Neural crest cell (in vitro differentiated cells): ENCODE measurements around the gene NSD2. TPM values are rescaled to one million over a fixed set of nuclear protein-coding genes. Genes with fewer than 3 reads are reported as not detected.
A peak's percentile ranks its signal among the peaks of the same experiment; 100 is the strongest.
"Not testable (repeated sequence)": the region's sequence is repeated elsewhere in the genome, so short reads cannot be mapped to it uniquely, and the experiment has no call there.

Source experiments
- DNase-seq: peaks from one replicate; pipeline ENCODE4 v3.0.0; 2021; ENCODE audit warnings: low read depth, mixed read lengths, low spot score
- H3K27ac Mint-ChIP-seq: one replicate; pipeline ENCODE4 v1.8.0; 2021; ENCODE audit warnings: mild to moderate bottlenecking, mixed read lengths; ENCODE audit not compliant: unreplicated experiment
- H3K27me3 Mint-ChIP-seq: 2 replicates; pipeline ENCODE4 v1.8.0; 2021; ENCODE audit warnings: low read depth, mild to moderate bottlenecking, mixed read lengths
- H3K36me3 Mint-ChIP-seq: 2 replicates; pipeline ENCODE4 v1.8.0; 2021; ENCODE audit warnings: low read depth, mild to moderate bottlenecking, mixed read lengths
- H3K4me1 Mint-ChIP-seq: 2 replicates; pipeline ENCODE4 v1.8.0; 2021; ENCODE audit warnings: mixed read lengths
- H3K4me3 Mint-ChIP-seq: one replicate; pipeline ENCODE4 v1.8.0; 2021; ENCODE audit warnings: mild to moderate bottlenecking, mixed read lengths
- H3K9me3 Mint-ChIP-seq: 2 replicates; pipeline ENCODE4 v1.8.0; 2021; ENCODE audit warnings: mixed read lengths
- total RNA-seq: library from RNA; stranded (reverse); gene quantifications from 2 replicates; pipeline ENCODE4 v1.2.1, GENCODE V29; 2021
- TF ChIP-seq, protein P1 (sequence below): fragments of 200-600 bp; sonication (generic); conservative IDR thresholded peaks from 2 replicates; pipeline ENCODE4 v1.5.0; 2021; ENCODE audit warnings: antibody characterized with exemption, mild to moderate bottlenecking

The NSD2 gene
- total RNA-seq, 1 donor from 2014 or later = 274 TPM

DNA sequence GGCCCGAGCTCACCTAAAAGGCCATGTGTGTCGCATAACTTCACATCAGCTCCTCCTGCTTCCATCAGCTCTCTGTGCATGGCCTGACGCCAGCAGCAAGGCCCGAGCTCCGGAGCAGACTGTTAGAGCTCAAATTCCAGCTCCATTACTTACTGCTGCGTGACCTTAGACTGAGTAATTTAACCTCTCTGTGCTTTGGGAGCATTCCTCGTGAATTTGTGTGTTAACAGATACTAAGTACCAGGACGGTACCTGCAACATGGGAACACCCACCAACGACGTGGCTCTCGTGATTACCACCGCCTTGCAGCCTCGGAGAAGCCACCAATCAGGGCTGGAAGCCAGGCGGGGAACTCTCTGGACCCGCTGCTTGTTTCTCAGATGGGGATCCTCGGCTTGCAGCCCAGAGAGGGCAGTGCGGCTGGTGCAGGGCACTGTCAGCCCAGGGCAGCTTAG is 28.2 kb upstream of the NSD2 start:
- no peaks in the 10 kb centered on the region for H3K27me3 Mint-ChIP-seq
- TF ChIP-seq, protein P1, sequence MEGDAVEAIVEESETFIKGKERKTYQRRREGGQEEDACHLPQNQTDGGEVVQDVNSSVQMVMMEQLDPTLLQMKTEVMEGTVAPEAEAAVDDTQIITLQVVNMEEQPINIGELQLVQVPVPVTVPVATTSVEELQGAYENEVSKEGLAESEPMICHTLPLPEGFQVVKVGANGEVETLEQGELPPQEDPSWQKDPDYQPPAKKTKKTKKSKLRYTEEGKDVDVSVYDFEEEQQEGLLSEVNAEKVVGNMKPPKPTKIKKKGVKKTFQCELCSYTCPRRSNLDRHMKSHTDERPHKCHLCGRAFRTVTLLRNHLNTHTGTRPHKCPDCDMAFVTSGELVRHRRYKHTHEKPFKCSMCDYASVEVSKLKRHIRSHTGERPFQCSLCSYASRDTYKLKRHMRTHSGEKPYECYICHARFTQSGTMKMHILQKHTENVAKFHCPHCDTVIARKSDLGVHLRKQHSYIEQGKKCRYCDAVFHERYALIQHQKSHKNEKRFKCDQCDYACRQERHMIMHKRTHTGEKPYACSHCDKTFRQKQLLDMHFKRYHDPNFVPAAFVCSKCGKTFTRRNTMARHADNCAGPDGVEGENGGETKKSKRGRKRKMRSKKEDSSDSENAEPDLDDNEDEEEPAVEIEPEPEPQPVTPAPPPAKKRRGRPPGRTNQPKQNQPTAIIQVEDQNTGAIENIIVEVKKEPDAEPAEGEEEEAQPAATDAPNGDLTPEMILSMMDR = no peak
- H3K36me3 Mint-ChIP-seq = peaks cover 10% of the 10 kb centered on the region
- H3K4me1 Mint-ChIP-seq = no peaks in the 10 kb centered on the region
- H3K4me3 Mint-ChIP-seq = no peak overlapping the region
- H3K27ac Mint-ChIP-seq = peak overlapping the region; percentile 60
- DNase-seq = no peak
- no peaks in the 10 kb centered on the region for H3K9me3 Mint-ChIP-seq

DNA sequence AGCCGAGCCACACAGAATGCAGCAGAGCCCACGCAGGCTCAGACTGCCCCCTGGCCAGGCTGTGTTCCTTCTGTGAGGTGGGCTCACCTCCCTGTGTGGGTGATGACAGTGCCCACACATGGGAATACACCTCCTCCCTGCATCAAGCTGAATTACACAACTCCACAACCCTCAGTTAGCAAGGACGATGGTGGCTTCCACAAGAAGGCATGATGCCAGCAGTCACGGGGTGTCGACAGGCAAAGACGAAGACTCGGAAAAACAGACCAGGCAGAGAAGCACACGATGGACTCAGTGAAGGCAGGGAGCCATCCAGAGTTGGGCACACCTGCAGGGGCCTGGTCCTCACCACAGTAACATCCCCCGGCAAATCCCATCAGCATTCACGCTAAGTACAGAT is 27.3 kb upstream of the NSD2 start:
- no peak for DNase-seq
- peaks cover 3% of the 10 kb centered on the region for H3K4me1 Mint-ChIP-seq
- TF ChIP-seq, protein P1 = no peak
- H3K27ac Mint-ChIP-seq = peak overlapping the region; percentile 35
- H3K27me3 Mint-ChIP-seq = no peaks in the 10 kb centered on the region
- H3K9me3 Mint-ChIP-seq = no peaks in the 10 kb centered on the region
- H3K4me3 Mint-ChIP-seq = no peak overlapping the region
- H3K36me3 Mint-ChIP-seq = peaks cover 10% of the 10 kb centered on the region

DNA sequence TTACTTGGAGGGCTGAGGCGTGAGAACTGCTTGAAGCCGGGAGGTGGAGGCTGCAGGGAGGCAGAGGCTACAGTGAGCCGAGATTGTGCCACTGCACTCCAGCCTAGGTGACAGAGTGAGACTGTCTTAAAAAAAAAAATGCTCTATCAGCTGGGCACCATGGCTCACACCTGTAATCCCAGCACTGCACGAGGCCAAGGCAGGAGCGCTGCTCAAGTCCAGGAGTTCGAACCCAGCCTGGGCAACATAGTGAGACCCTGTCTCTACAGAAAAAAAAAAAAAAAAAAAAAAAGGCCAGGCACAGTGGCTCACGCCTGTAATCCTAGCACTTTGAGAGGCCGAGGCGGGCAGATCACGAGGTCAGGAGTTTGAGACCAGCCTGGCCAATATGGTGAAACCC is 26.6 kb upstream of the NSD2 start:
- H3K4me1 Mint-ChIP-seq, DNase-seq, H3K27ac Mint-ChIP-seq, H3K9me3 Mint-ChIP-seq, H3K4me3 Mint-ChIP-seq, H3K36me3 Mint-ChIP-seq, H3K27me3 Mint-ChIP-seq: not testable (repeated sequence)

DNA sequence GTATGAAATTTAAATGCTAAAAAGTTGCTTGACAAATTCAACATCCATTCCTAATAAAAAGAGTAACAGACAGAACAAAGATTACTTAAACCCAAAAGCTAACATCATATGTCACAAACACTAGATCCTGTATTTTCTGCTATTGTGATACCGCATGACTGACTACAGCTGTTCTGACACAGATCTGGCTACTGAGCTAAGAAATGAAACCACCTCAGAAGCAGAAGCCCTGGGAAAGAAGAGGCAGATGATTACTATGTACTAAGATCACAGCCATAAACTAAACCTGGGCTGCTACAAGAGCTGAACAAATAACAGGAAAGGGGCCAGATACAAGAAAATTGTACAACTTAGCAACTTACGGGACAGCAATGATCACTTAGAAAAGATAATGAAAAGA is 24.6 kb upstream of the NSD2 start:
- H3K27me3 Mint-ChIP-seq = no peaks in the 10 kb centered on the region
- no peaks in the 10 kb centered on the region for H3K9me3 Mint-ChIP-seq
- TF ChIP-seq, protein P1 = no peak
- DNase-seq = no peak
- H3K4me1 Mint-ChIP-seq = peaks cover 15% of the 10 kb centered on the region
- H3K27ac Mint-ChIP-seq = no peak overlapping the region
- H3K4me3 Mint-ChIP-seq = no peak overlapping the region
- peaks cover 6% of the 10 kb centered on the region for H3K36me3 Mint-ChIP-seq

GRCh38 chr4:1850276-1850675 is 20.9 kb upstream of the NSD2 start:
- TF ChIP-seq, protein P1 = no peak
- H3K9me3 Mint-ChIP-seq = no peaks in the 10 kb centered on the region
- H3K36me3 Mint-ChIP-seq = peaks cover 5% of the 10 kb centered on the region
- no peak for DNase-seq
- H3K4me1 Mint-ChIP-seq = peaks cover 36% of the 10 kb centered on the region
- H3K27me3 Mint-ChIP-seq = no peaks in the 10 kb centered on the region
- H3K4me3 Mint-ChIP-seq = peak overlapping the region; percentile 8
- no peak overlapping the region for H3K27ac Mint-ChIP-seq

DNA sequence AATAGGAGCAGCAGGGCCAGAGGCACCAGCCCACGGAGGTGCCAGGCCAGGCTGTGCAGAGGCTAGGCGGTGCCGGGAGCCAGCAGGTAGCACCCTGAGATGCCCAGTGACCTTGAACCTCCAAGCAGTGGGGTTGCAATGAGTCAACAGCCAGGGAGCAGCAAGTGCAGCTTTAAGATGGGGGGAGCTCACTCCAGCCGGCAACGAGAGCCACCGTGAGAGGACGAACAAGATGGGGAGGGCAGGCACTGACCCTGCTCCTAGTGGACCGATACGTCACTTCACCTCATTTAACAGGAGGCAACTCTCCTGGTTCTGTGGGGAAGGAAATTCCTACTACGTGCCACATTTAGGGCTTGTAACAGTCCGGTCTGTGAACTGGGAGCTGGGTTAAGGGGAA is 20.0 kb upstream of the NSD2 start:
- H3K27ac Mint-ChIP-seq = no peak overlapping the region

More for the DNA sequence above, 20.0 kb upstream of the NSD2 start:
- no peaks in the 10 kb centered on the region for H3K27me3 Mint-ChIP-seq
- DNase-seq = no peak
- peaks cover 5% of the 10 kb centered on the region for H3K36me3 Mint-ChIP-seq
- peaks cover 36% of the 10 kb centered on the region for H3K4me1 Mint-ChIP-seq
- H3K9me3 Mint-ChIP-seq = no peaks in the 10 kb centered on the region
- H3K4me3 Mint-ChIP-seq = peak overlapping the region; percentile 18
- TF ChIP-seq, protein P1 = no peak
